Smooth muscle cell (in vitro differentiated cells): ENCODE measurements around the gene NABP2. TPM values are rescaled to one million over a fixed set of nuclear protein-coding genes. Genes with fewer than 3 reads are reported as not detected.

Experiments used
- DNase-seq: peaks from one replicate; lab custom pipeline; 2025; ENCODE audit not compliant: unreplicated experiment; lab: John Stamatoyannopoulos, UW
- H2AFZ ChIP-seq: fragments of 200-600 bp; sonication (generic); 2 replicates; pipeline ENCODE4 v1.6.0; 2016; ENCODE audit warnings: antibody characterized with exemption, low read depth, mild to moderate bottlenecking
- H3F3A ChIP-seq: fragments of 200-600 bp; sonication (generic); 2 replicates; pipeline ENCODE4 v1.6.0; 2017; ENCODE audit warnings: antibody characterized with exemption, low read depth
- H3K27ac ChIP-seq: fragments of 200-600 bp; sonication (generic); 2 replicates; pipeline ENCODE4 v1.5.1; 2016; ENCODE audit warnings: low read depth, mild to moderate bottlenecking
- H3K27me3 ChIP-seq: fragments of 200-600 bp; sonication (generic); 2 replicates; pipeline ENCODE4 v1.6.1; 2016; ENCODE audit warnings: low read depth, mild to moderate bottlenecking
- H3K36me3 ChIP-seq: fragments of 200-600 bp; sonication (generic); 2 replicates; pipeline ENCODE4 v1.5.1; 2016; ENCODE audit warnings: low read depth
- H3K4me1 ChIP-seq: fragments of 200-600 bp; sonication (generic); 2 replicates; pipeline ENCODE4 v1.5.1; 2016; ENCODE audit warnings: low read depth
- H3K4me2 ChIP-seq: fragments of 200-600 bp; sonication (generic); 2 replicates; pipeline ENCODE4 v1.6.0; 2016; ENCODE audit warnings: mild to moderate bottlenecking
- H3K4me3 ChIP-seq: fragments of 200-600 bp; sonication (generic); 2 replicates; pipeline ENCODE4 v1.5.1; 2016; ENCODE audit warnings: mild to moderate bottlenecking
- H3K79me2 ChIP-seq: fragments of 200-600 bp; sonication (generic); 2 replicates; pipeline ENCODE4 v1.6.0; 2016; ENCODE audit warnings: low read depth, mild to moderate bottlenecking
- H3K9ac ChIP-seq: fragments of 200-600 bp; sonication (generic); 2 replicates; pipeline ENCODE4 v1.6.0; 2016; ENCODE audit warnings: low read depth
- H3K9me3 ChIP-seq: fragments of 200-600 bp; sonication (generic); replicated peaks from 2 replicates; pipeline ENCODE4 v1.5.1; 2016; ENCODE audit warnings: low read depth
- H4K20me1 ChIP-seq: fragments of 200-600 bp; sonication (generic); 2 replicates; pipeline ENCODE4 v1.6.0; 2016; ENCODE audit warnings: low read depth
- CTCF ChIP-seq: fragments of 200-600 bp; sonication (generic); IDR thresholded peaks from 2 replicates; pipeline ENCODE4 v1.5.1; 2017; ENCODE audit warnings: borderline replicate concordance, mild to moderate bottlenecking, antibody characterized with exemption; ENCODE audit not compliant: insufficient read depth, poor library complexity, severe bottlenecking
- WGBS: methylation state at CpG from one replicate; pipeline ENCODE4 v1.1.7; 2016; ENCODE audit warnings: low lambda C conversion rate; 5-methylcytosine and 5-hydroxymethylcytosine counted together
- polyA plus RNA-seq: library from polyadenylated mRNA; unstranded; fragments of >200 nt; fragmentation: Nextera tagmentation; extraction: Ambion mirVana; gene quantifications from 2 replicates; pipeline ENCODE4 v1.2.1, GENCODE V29; 2016
- total RNA-seq: library from RNA; depleted of rRNA; stranded (reverse); fragments of >200 nt; gene quantifications from 2 replicates; pipeline ENCODE4 v1.2.3, GENCODE V29; 2014

NABP2 gene
- total and polyA plus RNA-seq, 2 experiments from 2014 or later, result 14.2 to 33.8 TPM

GRCh38 chr12:56223571-56224101, 506 bp upstream of the NABP2 start:
- Histone ChIP-seq H3K9ac (no peak overlapping the region), H4K20me1 (no peaks in the 10 kb centered on the region), H3K27ac (peak overlapping the region; percentile 98), H3K9me3 (no peaks in the 10 kb centered on the region), H2AFZ (peak overlapping the region; percentile 59), H3K4me2 (peak overlapping the region; percentile 83), H3K36me3 (no peaks in the 10 kb centered on the region), H3K4me1 (peaks cover 18% of the 10 kb centered on the region), H3F3A (peaks cover 15% of the 10 kb centered on the region), H3K4me3 (peak overlapping the region; percentile 81), H3K79me2 (peaks cover 19% of the 10 kb centered on the region), H3K27me3 (no peaks in the 10 kb centered on the region)
- 39% methylated on average over 15 of the region's 15 CpGs for WGBS
- DNase-seq, result no peak
- TF ChIP-seq CTCF, result no peak

- Histone ChIP-seq H3K4me3 (peak overlapping the region; percentile 81), H3F3A (peaks cover 15% of the 10 kb centered on the region), H2AFZ (no peak overlapping the region), H3K9me3 (no peaks in the 10 kb centered on the region), H3K36me3 (no peaks in the 10 kb centered on the region), H4K20me1 (no peaks in the 10 kb centered on the region), H3K27me3 (no peaks in the 10 kb centered on the region), H3K9ac (peak overlapping the region; percentile 75), H3K79me2 (peaks cover 6% of the 10 kb centered on the region), H3K27ac (no peak overlapping the region), H3K4me2 (peak overlapping the region; percentile 97), H3K4me1 (peaks cover 18% of the 10 kb centered on the region)
- WGBS, result 84% methylated on average over 11 of the region's 11 CpGs
- no peak for DNase-seq
- no peak for TF ChIP-seq CTCF
These were observed 812 bp downstream of the NABP2 start for GRCh38 chr12:56224954-56225353.

GRCh38 chr12:56229082-56229481, 4.9 kb downstream of the NABP2 start:
- H3K27me3 ChIP-seq, result no peaks in the 10 kb centered on the region
- no peak for DNase-seq
- H3K4me1 ChIP-seq, result peaks cover 6% of the 10 kb centered on the region
- no peaks in the 10 kb centered on the region for H3K36me3 ChIP-seq
- H3K9me3 ChIP-seq, result no peaks in the 10 kb centered on the region
- H3K4me3 ChIP-seq, result no peak overlapping the region
- WGBS, result 93% methylated on average over 7 of the region's 7 CpGs
- TF ChIP-seq CTCF, result no peak
- no peak overlapping the region for H3K9ac ChIP-seq
- H3K27ac ChIP-seq, result no peak overlapping the region
- H3K4me2 ChIP-seq, result no peak overlapping the region
- H3F3A ChIP-seq, result peaks cover 4% of the 10 kb centered on the region
- no peak overlapping the region for H2AFZ ChIP-seq
- H3K79me2 ChIP-seq, result no peaks in the 10 kb centered on the region
- no peaks in the 10 kb centered on the region for H4K20me1 ChIP-seq

GRCh38 chr12:56229916-56230431, 5.8 kb downstream of the NABP2 start, which contains the start of gene SLC39A5:
SLC39A5 (plus strand) TSS chr12:56230051; CDS start chr12:56231275, 1,224 bp downstream.
- H3F3A ChIP-seq, result peaks cover 4% of the 10 kb centered on the region
- no peaks in the 10 kb centered on the region for H4K20me1 ChIP-seq
- H3K9ac ChIP-seq, result no peak within 1 kb of the TSS
- H3K79me2 ChIP-seq, result no peaks in the 10 kb centered on the region
- no peaks in the 10 kb centered on the region for H3K27me3 ChIP-seq
- no peak within 1 kb of the TSS for H3K4me2 ChIP-seq
- H3K4me1 ChIP-seq, result peaks cover 1% of the 10 kb centered on the region
- no peaks in the 10 kb centered on the region for H3K36me3 ChIP-seq
- H2AFZ ChIP-seq, result no peak within 1 kb of the TSS
- no peak for DNase-seq
- no peak for TF ChIP-seq CTCF
- H3K27ac ChIP-seq, result no peak within 1 kb of the TSS
- peak within 1 kb of the TSS; percentile 24 for H3K4me3 ChIP-seq
- no peaks in the 10 kb centered on the region for H3K9me3 ChIP-seq
- 94% methylated on average over 3 of the region's 4 CpGs for WGBS
